GM19438 (cell line): ENCODE results near the gene PSMD13.
"Not testable (repeated sequence)": the region's sequence is repeated elsewhere in the genome, so short reads cannot be mapped to it uniquely, and the experiment has no call there.

Experiments used
- ATAC-seq: cut with Tn5 transposase; IDR thresholded peaks from one replicate; pipeline ENCODE4 v1.9.1; 2021; ENCODE audit warnings: low read depth; ENCODE audit not compliant: unreplicated experiment

Gene PSMD13

GRCh38 chr11:285021-285893 lies 48.5 kb downstream of the PSMD13 start:
- ATAC-seq = no peak

- no peak for ATAC-seq
Measured at GRCh38 chr11:285894-286220, 49.1 kb downstream of the PSMD13 start.

- ATAC-seq = not testable (repeated sequence)
Measured at GRCh38 chr11:286977-287820, 50.4 kb downstream of the PSMD13 start.

GRCh38 chr11:287821-288477 lies 51.2 kb downstream of the PSMD13 start:
- peak; percentile 24 for ATAC-seq

GRCh38 chr11:288478-289397 lies 52.0 kb downstream of the PSMD13 start, which contains the start of gene PGGHG:
Gene PGGHG (plus strand): TSS chr11:289126. CDS start chr11:289817, 691 bp downstream.
- peak; percentile 55 for ATAC-seq

- ATAC-seq = no peak
Measured at GRCh38 chr11:289398-289711, 52.6 kb downstream of the PSMD13 start.

GRCh38 chr11:289712-290620 lies 53.2 kb downstream of the PSMD13 start:
- no peak for ATAC-seq

GRCh38 chr11:290621-291231 lies 54.0 kb downstream of the PSMD13 start:
- no peak for ATAC-seq

- ATAC-seq = no peak
Measured at GRCh38 chr11:291281-292210, 54.8 kb downstream of the PSMD13 start.

GRCh38 chr11:292211-293121 lies 55.7 kb downstream of the PSMD13 start:
- no peak for ATAC-seq

GRCh38 chr11:293271-293851 lies 56.6 kb downstream of the PSMD13 start:
- ATAC-seq = no peak

- ATAC-seq = no peak
Measured at GRCh38 chr11:293852-294661, 57.3 kb downstream of the PSMD13 start.

- ATAC-seq = no peak
Measured at GRCh38 chr11:294780-295179, 58.0 kb downstream of the PSMD13 start.

GRCh38 chr11:295351-296170 lies 58.8 kb downstream of the PSMD13 start:
- ATAC-seq = no peak
